ENCODE results near the gene TNFSF8.

DNA sequence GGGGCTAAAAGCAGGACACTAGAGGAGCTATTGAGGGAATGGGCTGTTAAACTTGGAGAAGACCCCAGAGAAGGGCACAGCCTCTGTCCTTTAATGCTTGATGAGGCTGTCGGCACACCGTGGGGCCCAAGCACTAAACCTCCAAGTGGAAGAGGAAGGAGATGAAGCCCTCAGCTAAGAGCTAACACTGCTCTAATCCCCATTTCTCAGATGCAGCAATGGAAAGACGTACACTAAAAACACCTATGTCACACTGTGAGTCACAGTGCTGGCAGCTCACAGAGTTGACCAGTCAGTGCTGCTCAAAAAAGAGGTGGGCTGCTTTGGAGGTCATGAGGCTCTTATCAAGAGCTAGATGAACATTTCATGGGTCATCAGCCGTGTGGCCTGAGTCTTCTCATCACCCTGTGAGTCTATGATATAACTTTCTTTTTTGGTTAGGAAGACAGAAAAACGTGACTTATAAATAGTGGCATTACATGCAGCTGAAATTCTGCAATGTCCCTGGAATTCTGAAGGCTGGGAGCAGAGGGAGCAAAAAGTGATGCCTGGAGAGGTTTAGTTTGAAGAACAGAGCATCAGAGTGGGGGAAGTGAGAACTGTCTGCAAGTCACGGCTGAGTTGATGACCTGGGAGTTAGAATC lies 21.5 kb downstream of the TNFSF8 start:
- TF ChIP-seq, protein P1, sequence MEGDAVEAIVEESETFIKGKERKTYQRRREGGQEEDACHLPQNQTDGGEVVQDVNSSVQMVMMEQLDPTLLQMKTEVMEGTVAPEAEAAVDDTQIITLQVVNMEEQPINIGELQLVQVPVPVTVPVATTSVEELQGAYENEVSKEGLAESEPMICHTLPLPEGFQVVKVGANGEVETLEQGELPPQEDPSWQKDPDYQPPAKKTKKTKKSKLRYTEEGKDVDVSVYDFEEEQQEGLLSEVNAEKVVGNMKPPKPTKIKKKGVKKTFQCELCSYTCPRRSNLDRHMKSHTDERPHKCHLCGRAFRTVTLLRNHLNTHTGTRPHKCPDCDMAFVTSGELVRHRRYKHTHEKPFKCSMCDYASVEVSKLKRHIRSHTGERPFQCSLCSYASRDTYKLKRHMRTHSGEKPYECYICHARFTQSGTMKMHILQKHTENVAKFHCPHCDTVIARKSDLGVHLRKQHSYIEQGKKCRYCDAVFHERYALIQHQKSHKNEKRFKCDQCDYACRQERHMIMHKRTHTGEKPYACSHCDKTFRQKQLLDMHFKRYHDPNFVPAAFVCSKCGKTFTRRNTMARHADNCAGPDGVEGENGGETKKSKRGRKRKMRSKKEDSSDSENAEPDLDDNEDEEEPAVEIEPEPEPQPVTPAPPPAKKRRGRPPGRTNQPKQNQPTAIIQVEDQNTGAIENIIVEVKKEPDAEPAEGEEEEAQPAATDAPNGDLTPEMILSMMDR (IDR thresholded peaks at IDR 0.05; ENCODE audit: borderline replicate concordance, extremely low read depth, low read length, poor library complexity, severe bottlenecking) = no peak
- TF ChIP-seq EZH2 (IDR thresholded peaks at IDR 0.05; ENCODE audit: borderline replicate concordance, low read depth, low read length, severe bottlenecking) = no peak

All from DND-41 (cell line).